HepG2 (cell line): ENCODE data around the gene PRR30. TPM values are rescaled to one million over a fixed set of nuclear protein-coding genes. Genes with fewer than 3 reads are reported as not detected.

ENCODE experiments used
- ARID5B ChIP-seq: IDR thresholded peaks from 2 replicates; pipeline ENCODE4 v1.4.0; 2020; ENCODE audit warnings: mild to moderate bottlenecking, missing genetic modification reagents
- ATM ChIP-seq: fragments of 450-650 bp; IDR thresholded peaks from 2 replicates; pipeline ENCODE4 v1.7.1; 2017; ENCODE audit warnings: mild to moderate bottlenecking, borderline replicate concordance
- GABPA ChIP-seq, 2 experiments: IDR thresholded peaks; 2 replicates each; pipeline ENCODE4 v1.6.1; 2011 to 2016; ENCODE audit warnings: low read depth in 2 of 2, low read length in 1 of 2, missing biosample characterization in 1 of 2, missing genetic modification characterization in 1 of 2
- IKZF4 ChIP-seq: sonication (generic); formaldehyde crosslinking; IDR thresholded peaks from 2 replicates; pipeline ENCODE4 v1.5.1; 2020; ENCODE audit warnings: borderline replicate concordance, mild to moderate bottlenecking, low read depth, missing genetic modification reagents; ENCODE audit errors: not compliant biosample characterization
- IRX3 ChIP-seq: sonication (generic); formaldehyde crosslinking; IDR thresholded peaks from 2 replicates; pipeline ENCODE4 v1.8.1; 2023; ENCODE audit warnings: mild to moderate bottlenecking, low read depth, missing genetic modification reagents, borderline replicate concordance
- KDM5A ChIP-seq: fragments of 200-600 bp; sonication (generic); IDR thresholded peaks from 2 replicates; pipeline ENCODE4 v1.7.0; 2018; ENCODE audit warnings: antibody characterized with exemption, mild to moderate bottlenecking, low read length, borderline replicate concordance
- KDM5B ChIP-seq: sonication (generic); formaldehyde crosslinking; IDR thresholded peaks from 2 replicates; pipeline ENCODE4 v1.4.0; 2020; ENCODE audit warnings: missing genetic modification reagents, mild to moderate bottlenecking, borderline replicate concordance
- NFIC ChIP-seq: IDR thresholded peaks from 2 replicates; pipeline ENCODE4 v1.6.1; 2012; ENCODE audit warnings: mild to moderate bottlenecking, low read length, inconsistent platforms
- RBFOX2 ChIP-seq: fragments of 200-400 bp; formaldehyde crosslinking; IDR thresholded peaks from 2 replicates; pipeline ENCODE4 v1.6.1; 2017; ENCODE audit warnings: low read depth, mild to moderate bottlenecking, low read length
- SIX1 ChIP-seq: sonication (generic); formaldehyde crosslinking; IDR thresholded peaks from 2 replicates; pipeline ENCODE4 v1.4.0; 2020; ENCODE audit warnings: missing genetic modification reagents, borderline replicate concordance
- STAG1 ChIP-seq: sonication (generic); formaldehyde crosslinking; IDR thresholded peaks from 2 replicates; pipeline ENCODE4 v1.4.0; 2020; ENCODE audit warnings: missing genetic modification reagents
- TCF12 ChIP-seq, 2 experiments: fragments of 450-650 bp in 1 of 2; sonication (generic) in 1 of 2; formaldehyde crosslinking in 1 of 2; IDR thresholded peaks; 2 replicates each; pipeline versions ENCODE4 v1.6.1 to v1.8.0; 2017 to 2022; ENCODE audit warnings: antibody characterized with exemption in 1 of 2, mild to moderate bottlenecking in 1 of 2, missing genetic modification reagents in 1 of 2, moderate library complexity in 1 of 2
- THAP7 ChIP-seq: sonication (generic); formaldehyde crosslinking; IDR thresholded peaks from 2 replicates; pipeline ENCODE4 v1.8.1; 2023; ENCODE audit warnings: mild to moderate bottlenecking, missing genetic modification reagents
- ZNF101 ChIP-seq: sonication (generic); formaldehyde crosslinking; IDR thresholded peaks from 2 replicates; pipeline ENCODE4 v1.4.0; 2020; ENCODE audit warnings: mild to moderate bottlenecking, low read depth, missing genetic modification reagents, borderline replicate concordance
- ZNF431 ChIP-seq: sonication (generic); formaldehyde crosslinking; IDR thresholded peaks from 2 replicates; pipeline ENCODE4 v1.9.0; 2022; ENCODE audit warnings: missing genetic modification reagents, low read depth, mild to moderate bottlenecking, borderline replicate concordance
- ZNF598 ChIP-seq: sonication (generic); formaldehyde crosslinking; IDR thresholded peaks from 2 replicates; pipeline ENCODE4 v1.5.1; 2020; ENCODE audit warnings: mild to moderate bottlenecking, missing genetic modification reagents, borderline replicate concordance
- ZNF687 ChIP-seq: sonication (generic); formaldehyde crosslinking; IDR thresholded peaks from 2 replicates; pipeline ENCODE4 v1.5.1; 2020; ENCODE audit warnings: mild to moderate bottlenecking, missing genetic modification reagents, moderate library complexity
- ZSCAN30 ChIP-seq: sonication (generic); formaldehyde crosslinking; IDR thresholded peaks from 2 replicates; pipeline ENCODE4 v1.5.0; 2020; ENCODE audit warnings: mild to moderate bottlenecking, missing genetic modification reagents
- ZZZ3 ChIP-seq: sonication (generic); formaldehyde crosslinking; IDR thresholded peaks from 2 replicates; pipeline ENCODE4 v1.4.0; 2020; ENCODE audit warnings: missing genetic modification reagents, mild to moderate bottlenecking, borderline replicate concordance
- polyA plus RNA-seq, 8 experiments: library from polyadenylated mRNA; depleted of rRNA in 3 of 8; stranded (reverse) in 7 of 8; unstranded in 1 of 8; fragments of >200 nt; fragmentation: Illumina TruSeq in 4 of 8; extraction: Trizol in 4 of 8; gene quantifications; 2 replicates each; pipeline versions ENCODE4 v1.2.1 to v1.2.3, GENCODE V29; 2011 to 2016; ENCODE audit warnings: low read depth in 4 of 8, missing spikeins in 1 of 8, mixed read lengths in 1 of 8; ENCODE audit not compliant: insufficient read depth in 1 of 8
- total RNA-seq, 5 experiments: library from RNA; depleted of rRNA; stranded (reverse); fragments of >200 nt; fragmentation: Illumina TruSeq; extraction: Trizol; gene quantifications; 2 replicates each; pipeline ENCODE4 v1.2.3, GENCODE V29; 2016; ENCODE audit warnings: low read depth in 1 of 5

The PRR30 gene
- total and polyA plus RNA-seq, 2 of the 13 experiments (the other 11 are each of a cell fraction or from before 2014, with no cell fraction given), result not detected

- TF ChIP-seq ZNF687 (CRISPR knock-in tag), result peak; percentile 68
- no peak for TF ChIP-seq ARID5B (CRISPR knock-in tag)
- TF ChIP-seq IRX3 (CRISPR knock-in tag), result no peak
- TF ChIP-seq ZNF598 (CRISPR knock-in tag), result no peak
- TF ChIP-seq KDM5B (CRISPR knock-in tag), result peak; percentile 51; the same call in 1 of the 2 replicates
- TF ChIP-seq ZZZ3 (CRISPR knock-in tag), result peak; percentile 41; the same call in 1 of the 2 replicates
- TF ChIP-seq ZNF101, result no peak
- no peak for TF ChIP-seq IKZF4 (CRISPR knock-in tag)
- TF ChIP-seq RBFOX2, result no peak
- TF ChIP-seq SIX1 (CRISPR knock-in tag), result no peak
- TF ChIP-seq ZSCAN30 (CRISPR knock-in tag), result no peak
- TF ChIP-seq KDM5A, result no peak
- no peak for TF ChIP-seq NFIC
- no peak for TF ChIP-seq THAP7 (CRISPR knock-in tag)
- TF ChIP-seq ZNF431 (CRISPR knock-in tag), result no peak
- TF ChIP-seq ATM, result no peak
- TF ChIP-seq TCF12 (IDR thresholded peaks at IDR 0.05), result no peak
- 0 out of 2 replicates have a peak, but pooled peaks have one; percentile 41 for TF ChIP-seq TCF12 (CRISPR knock-in tag; IDR thresholded peaks at IDR 0.05)
- 0 out of 2 replicates have a peak, but pooled peaks have one; percentile 13 for TF ChIP-seq STAG1
- no peak for TF ChIP-seq GABPA (IDR thresholded peaks at IDR 0.05; ENCODE audit: low read depth, low read length)
- TF ChIP-seq GABPA (CRISPR knock-in tag; IDR thresholded peaks at IDR 0.05; ENCODE audit: low read depth), result no peak
Measured at GRCh38 chr2:27149570-27150405, 10.6 kb upstream of the PRR30 start (continued).
